Lower leg skin (tissue), 3 donors: ENCODE data around the gene DCAF7.

Source experiments
- POLR2A ChIP-seq, 2 donors: fragments of 450-650 bp; IDR thresholded peaks; one replicate each; pipeline ENCODE4 v1.6.1; 2016 to 2017; ENCODE audit warnings: antibody characterized with exemption in 2 of 2, mild to moderate bottlenecking in 1 of 2, moderate library complexity in 1 of 2
- TF ChIP-seq, protein P1 (sequence below), 3 donors: fragments of 450-650 bp; IDR thresholded peaks; one replicate each; pipeline ENCODE4 v1.5.1; 2016; ENCODE audit warnings: antibody characterized with exemption in 3 of 3, mild to moderate bottlenecking in 3 of 3, moderate library complexity in 2 of 3

DNA sequence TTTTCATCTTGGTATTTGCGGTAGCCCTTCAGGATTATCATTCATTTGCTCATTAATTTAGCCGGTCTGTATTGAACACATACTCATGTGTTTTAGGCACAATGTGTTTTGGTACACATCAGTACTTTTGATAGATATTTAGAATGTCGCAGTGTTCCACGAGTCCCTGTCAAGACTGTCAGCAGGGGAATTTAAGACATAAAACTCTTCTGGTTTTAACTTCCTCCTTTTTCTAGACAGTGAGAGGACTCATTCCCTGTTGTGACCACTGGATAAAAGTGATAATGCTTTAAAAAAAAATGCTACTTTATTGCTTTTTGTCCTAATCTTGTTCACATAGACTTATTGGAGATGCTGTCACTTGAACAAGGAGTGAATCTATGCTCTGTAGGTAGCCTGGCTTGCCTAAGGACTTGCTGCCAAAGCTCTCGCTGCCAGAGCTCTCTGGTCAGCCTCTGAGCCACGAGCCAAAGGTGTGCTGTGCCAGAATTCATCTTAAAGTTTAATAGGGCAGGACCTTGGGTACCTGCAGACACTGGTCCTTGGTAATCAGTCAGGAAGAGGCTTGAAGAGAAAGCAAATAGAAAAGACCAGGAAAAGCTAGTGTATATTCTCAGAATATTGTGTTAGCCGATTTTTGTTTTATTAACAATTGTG is 5.4 kb downstream of the DCAF7 start:
- TF ChIP-seq, protein P1, sequence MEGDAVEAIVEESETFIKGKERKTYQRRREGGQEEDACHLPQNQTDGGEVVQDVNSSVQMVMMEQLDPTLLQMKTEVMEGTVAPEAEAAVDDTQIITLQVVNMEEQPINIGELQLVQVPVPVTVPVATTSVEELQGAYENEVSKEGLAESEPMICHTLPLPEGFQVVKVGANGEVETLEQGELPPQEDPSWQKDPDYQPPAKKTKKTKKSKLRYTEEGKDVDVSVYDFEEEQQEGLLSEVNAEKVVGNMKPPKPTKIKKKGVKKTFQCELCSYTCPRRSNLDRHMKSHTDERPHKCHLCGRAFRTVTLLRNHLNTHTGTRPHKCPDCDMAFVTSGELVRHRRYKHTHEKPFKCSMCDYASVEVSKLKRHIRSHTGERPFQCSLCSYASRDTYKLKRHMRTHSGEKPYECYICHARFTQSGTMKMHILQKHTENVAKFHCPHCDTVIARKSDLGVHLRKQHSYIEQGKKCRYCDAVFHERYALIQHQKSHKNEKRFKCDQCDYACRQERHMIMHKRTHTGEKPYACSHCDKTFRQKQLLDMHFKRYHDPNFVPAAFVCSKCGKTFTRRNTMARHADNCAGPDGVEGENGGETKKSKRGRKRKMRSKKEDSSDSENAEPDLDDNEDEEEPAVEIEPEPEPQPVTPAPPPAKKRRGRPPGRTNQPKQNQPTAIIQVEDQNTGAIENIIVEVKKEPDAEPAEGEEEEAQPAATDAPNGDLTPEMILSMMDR (IDR thresholded peaks at IDR 0.05) = no peak
- TF ChIP-seq POLR2A (IDR thresholded peaks at IDR 0.05) = no peak
